K562 (cell line): ENCODE measurements around the gene NACA. TPM values are rescaled to one million over a fixed set of nuclear protein-coding genes. Genes with fewer than 3 reads are reported as not detected.

Experiments used
- ATAC-seq: fragments of 200-7000 bp; cut with Tn5 transposase; 3 replicates; pipeline ENCODE4 v1.9.1; 2020; ENCODE audit warnings: moderate library complexity
- BruUV-seq: library from RNA; stranded (reverse); fragments of 400-500 nt; replicated peaks from 2 replicates; lab custom pipeline; 2021; lab: Mats Ljungman, UMichigan
- CTCF ChIA-PET: fragments of 300-600 bp; formaldehyde crosslinking; extraction: SDS; loops from one replicate; lab custom pipeline; 2021; ENCODE audit warnings: low intra/inter-chr PET ratio; lab: Yijun Ruan, JAX
- POLR2A ChIA-PET: fragments of 300-600, 350-650 bp; sonication (Branson Sonifier 250); formaldehyde crosslinking; extraction: SDS; loops from one replicate; lab custom pipeline; 2021; ENCODE audit warnings: antibody characterized with exemption, inconsistent platforms; lab: Yijun Ruan, JAX
- DNase-seq, 4 experiments: peaks; one replicate each; pipeline versions ENCODE4 v3.0.0 to v3.0.0-alpha.2; 2011 to 2018; ENCODE audit warnings: low spot score in 3 of 4, mixed read lengths in 3 of 4; ENCODE audit errors: extremely low read depth in 1 of 4
- FAIRE-seq: peaks from 2 replicates; lab custom pipeline; 2011; peaks lifted over from hg19 to GRCh38; lab: Jason Lieb, UNC
- H2AFZ ChIP-seq: 2 replicates; pipeline ENCODE4 v1.6.0; 2011; ENCODE audit warnings: low read depth, low read length, control low read depth, inconsistent platforms
- H3K27ac ChIP-seq: fragments of 200-600 bp; 3 replicates; pipeline ENCODE4 v1.8.0; 2011; ENCODE audit warnings: low read depth, mild to moderate bottlenecking, control low read depth, inconsistent platforms, low read length, moderate library complexity, mixed read lengths; ENCODE audit errors: extremely low read depth
- H3K27me3 ChIP-seq, 2 experiments: fragments of 300-600 bp in 1 of 2; 2 replicates in 1 of 2; 3 replicates in 1 of 2; pipeline versions ENCODE4 v1.6.0 to v1.8.0; 2011; ENCODE audit warnings: inconsistent platforms in 2 of 2, low read length in 2 of 2, mild to moderate bottlenecking in 1 of 2, mixed read lengths in 1 of 2, moderate library complexity in 1 of 2; ENCODE audit not compliant: control insufficient read depth in 2 of 2, insufficient read depth in 2 of 2
- H3K36me3 ChIP-seq: fragments of 300-600 bp; 3 replicates; pipeline ENCODE4 v1.8.0; 2011; ENCODE audit warnings: mild to moderate bottlenecking, low read length, inconsistent platforms; ENCODE audit not compliant: control insufficient read depth, insufficient read depth
- H3K4me1 ChIP-seq, 2 experiments: fragments of 200-600 bp in 1 of 2; replicated peaks in 1 of 2; 2 replicates in 1 of 2; 3 replicates in 1 of 2; pipeline versions ENCODE4 v1.5.1 to v1.8.0; 2011; ENCODE audit warnings: inconsistent platforms in 2 of 2, low read length in 2 of 2, mild to moderate bottlenecking in 1 of 2, mixed read lengths in 1 of 2, moderate library complexity in 1 of 2; ENCODE audit not compliant: control insufficient read depth in 2 of 2, insufficient read depth in 2 of 2
- H3K4me2 ChIP-seq: 2 replicates; pipeline ENCODE4 v1.6.1; 2011; ENCODE audit warnings: low read length, control low read depth, inconsistent platforms, mixed read lengths; ENCODE audit not compliant: insufficient read depth
- H3K4me3 ChIP-seq: fragments of 200-600 bp; sonication (generic), shearing (Covaris generic); 2 replicates; pipeline ENCODE4 v1.5.1; 2016; ENCODE audit warnings: control low read depth, inconsistent platforms
- H3K79me2 ChIP-seq: fragments of 200-600 bp; 3 replicates; pipeline ENCODE4 v1.8.0; 2011; ENCODE audit warnings: low read length, inconsistent platforms; ENCODE audit not compliant: control insufficient read depth, insufficient read depth
- H3K9ac ChIP-seq, 2 experiments: 2 replicates each; pipeline versions ENCODE4 v1.6.0 to v1.6.1; 2011; ENCODE audit warnings: low read depth in 2 of 2, low read length in 2 of 2, control low read depth in 1 of 2, inconsistent platforms in 1 of 2, mild to moderate bottlenecking in 1 of 2, mixed read lengths in 1 of 2; ENCODE audit not compliant: insufficient read depth in 1 of 2
- H3K9me1 ChIP-seq: one replicate; pipeline ENCODE4 v1.6.0; 2011; ENCODE audit warnings: inconsistent platforms, mild to moderate bottlenecking, low read length, moderate library complexity; ENCODE audit not compliant: control insufficient read depth, insufficient read depth
- H3K9me3 ChIP-seq: replicated peaks from 2 replicates; pipeline ENCODE4 v1.5.1; 2011; ENCODE audit warnings: low read depth, low read length, inconsistent platforms; ENCODE audit not compliant: control insufficient read depth, insufficient read depth
- H4K20me1 ChIP-seq: replicated peaks from 2 replicates; pipeline ENCODE4 v1.6.1; 2011; ENCODE audit warnings: low read length, inconsistent platforms, mixed read lengths; ENCODE audit not compliant: control insufficient read depth, insufficient read depth
- CTBP1 ChIP-seq: fragments of 450-650 bp; IDR thresholded peaks from 2 replicates; pipeline ENCODE4 v1.6.1; 2016; ENCODE audit warnings: borderline replicate concordance
- FOXK2 ChIP-seq, 2 experiments: fragments of 450-650 bp; IDR thresholded peaks in 1 of 2; conservative IDR thresholded peaks in 1 of 2; 2 replicates each; pipeline ENCODE4 v1.6.1; 2016; ENCODE audit warnings: low read depth in 2 of 2, mild to moderate bottlenecking in 1 of 2
- JUNB ChIP-seq: fragments of 450-650 bp; formaldehyde crosslinking; conservative IDR thresholded peaks from 2 replicates; pipeline ENCODE4 v1.4.0; 2020; ENCODE audit warnings: mild to moderate bottlenecking
- MCM5 ChIP-seq: fragments of 450-650 bp; IDR thresholded peaks from 2 replicates; pipeline ENCODE4 v1.6.1; 2016; ENCODE audit warnings: low read depth
- NFYB ChIP-seq: IDR thresholded peaks from 2 replicates; pipeline ENCODE4 v1.6.1; 2011; ENCODE audit warnings: mild to moderate bottlenecking, moderate library complexity; ENCODE audit not compliant: insufficient read length; ENCODE audit errors: extremely low read depth
- POLR2B ChIP-seq: fragments of 450-650 bp; IDR thresholded peaks from 2 replicates; pipeline ENCODE4 v1.6.1; 2018; ENCODE audit warnings: low read depth; ENCODE audit not compliant: partially characterized antibody
- TEAD4 ChIP-seq, 2 experiments: sonication (generic) in 1 of 2; formaldehyde crosslinking in 1 of 2; IDR thresholded peaks; 2 replicates each; pipeline versions ENCODE4 v1.6.1 to v1.8.0; 2012 to 2022; ENCODE audit warnings: borderline replicate concordance in 1 of 2, inconsistent platforms in 1 of 2, low read length in 1 of 2, mild to moderate bottlenecking in 1 of 2, missing genetic modification reagents in 1 of 2
- YY1 ChIP-seq, 3 experiments: IDR thresholded peaks; 2 replicates each; pipeline ENCODE4 v1.6.1; 2011; ENCODE audit warnings: low read length in 2 of 3, mild to moderate bottlenecking in 2 of 3, moderate library complexity in 2 of 3, borderline replicate concordance in 1 of 3, control low read depth in 1 of 3, low read depth in 1 of 3; ENCODE audit not compliant: insufficient read depth in 3 of 3, insufficient replicate concordance in 2 of 3, control insufficient read depth in 1 of 3, insufficient read length in 1 of 3; ENCODE audit errors: extremely low read depth in 1 of 3
- ZNF253 ChIP-seq: fragments of 250-450 bp; sonication (Bioruptor Pico); conservative IDR thresholded peaks from 2 replicates; pipeline ENCODE4 v1.6.1; 2021; ENCODE audit warnings: mild to moderate bottlenecking
- ZNF830 ChIP-seq: fragments of 250-450 bp; sonication (Bioruptor Pico); IDR thresholded peaks from 2 replicates; pipeline ENCODE4 v1.5.0; 2021; ENCODE audit warnings: mild to moderate bottlenecking
- ZSCAN29 ChIP-seq: fragments of 450-650 bp; IDR thresholded peaks from 2 replicates; pipeline ENCODE4 v1.6.1; 2017
- WGBS: fragments of 100-300 bp; shearing (Covaris generic); methylation state at CpG from one replicate; pipeline ENCODE4 v1.1.6; 2016; ENCODE audit warnings: low coverage, mixed read lengths; ENCODE audit not compliant: insufficient coverage; ENCODE audit errors: missing lambda C conversion rate; 5-methylcytosine and 5-hydroxymethylcytosine counted together
- in situ Hi-C: fragments of 300-500 bp; cut with MboI; formaldehyde crosslinking; loops from 4 replicates; pipeline ENCODE4 v1.15.0; 2018; ENCODE audit warnings: inconsistent platforms, mixed read lengths
- intact Hi-C: fragments of 100-400 bp; cut with micrococcal nuclease; formaldehyde crosslinking; loops from 2 replicates; pipeline ENCODE4 v1.14.2; 2022
- polyA plus RNA-seq, 8 experiments: library from polyadenylated mRNA; depleted of rRNA in 4 of 8; stranded (reverse) in 5 of 8; unstranded in 3 of 8; fragments of >200 nt; fragmentation: Nextera tagmentation in 2 of 8; fragmentation: Illumina TruSeq in 1 of 8; extraction: Ambion mirVana in 2 of 8; extraction: Trizol in 1 of 8; gene quantifications; 2 replicates each; pipeline versions ENCODE4 v1.2.1 to v1.2.3, GENCODE V29; 2011 to 2014; ENCODE audit warnings: inconsistent platforms in 1 of 8, missing spikeins in 1 of 8
- total RNA-seq, 7 experiments: library from RNA; depleted of rRNA in 6 of 7; stranded (reverse); fragments of >200 nt in 6 of 7; fragmentation: Illumina TruSeq in 2 of 7; extraction: Trizol in 2 of 7; gene quantifications; 2 replicates each; pipeline versions ENCODE4 v1.2.1 to v1.2.3, GENCODE V29; 2011 to 2021; ENCODE audit warnings: low replicate concordance in 1 of 7
- TF ChIP-seq, protein P1 (sequence below): fragments of 450-650 bp; IDR thresholded peaks from 2 replicates; pipeline ENCODE4 v1.6.1; 2014; ENCODE audit warnings: low read depth, mild to moderate bottlenecking, moderate library complexity, borderline replicate concordance

The NACA gene
- total and polyA plus RNA-seq, 9 of the 15 experiments (the other 6 are each of a cell fraction or from before 2014, with no cell fraction given) = 1,030 to 2,416 (median 1,645) TPM

DNA sequence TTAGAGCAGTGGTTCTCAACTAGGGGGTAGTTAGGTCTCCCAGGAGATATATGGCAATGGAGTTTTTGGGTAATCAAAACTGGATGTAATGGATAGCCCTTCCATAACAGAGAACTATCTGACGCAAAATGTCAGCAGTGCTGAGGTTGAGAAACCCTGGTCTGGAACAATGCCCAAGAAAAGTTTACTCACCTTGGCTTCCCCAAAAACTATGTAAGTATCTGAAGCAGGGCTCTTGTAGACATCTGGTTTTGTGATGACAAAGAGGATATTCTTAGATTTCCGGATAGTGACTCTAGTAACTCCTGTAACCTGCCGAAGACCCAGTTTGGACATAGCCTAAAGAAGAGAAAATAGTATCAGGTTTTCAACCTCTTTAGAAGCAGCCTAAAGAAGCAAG lies 11.8 kb downstream of the NACA start:
- WGBS = 93% methylated on average over 3 of the region's 3 CpGs
- H3K9me3 ChIP-seq = no peaks in the 10 kb centered on the region
- no peak for FAIRE-seq
- TF ChIP-seq ZNF253 (no peak), JUNB (CRISPR knock-in tag) (no peak), YY1 (IDR thresholded peaks at IDR 0.05; ENCODE audit: borderline replicate concordance in 1 of 3, control insufficient read depth in 1 of 3, extremely low read depth in 1 of 3, insufficient read depth in 3 of 3, insufficient read length in 1 of 3, insufficient replicate concordance in 2 of 3, low read depth in 1 of 3, low read length in 2 of 3) (no peak), ZNF830 (no peak), POLR2B (no peak), FOXK2 (conservative IDR thresholded peaks at IDR 0.05 in 1 of 2, IDR thresholded peaks at IDR 0.05 in 1 of 2; ENCODE audit: low read depth in 2 of 2) (no peak), CTBP1 (no peak), ZSCAN29 (no peak), NFYB (no peak), TEAD4 (IDR thresholded peaks at IDR 0.05; ENCODE audit: low read length) (no peak), TEAD4 (CRISPR knock-in tag; IDR thresholded peaks at IDR 0.05; ENCODE audit: borderline replicate concordance) (no peak), MCM5 (no peak)
- TF ChIP-seq, protein P1, sequence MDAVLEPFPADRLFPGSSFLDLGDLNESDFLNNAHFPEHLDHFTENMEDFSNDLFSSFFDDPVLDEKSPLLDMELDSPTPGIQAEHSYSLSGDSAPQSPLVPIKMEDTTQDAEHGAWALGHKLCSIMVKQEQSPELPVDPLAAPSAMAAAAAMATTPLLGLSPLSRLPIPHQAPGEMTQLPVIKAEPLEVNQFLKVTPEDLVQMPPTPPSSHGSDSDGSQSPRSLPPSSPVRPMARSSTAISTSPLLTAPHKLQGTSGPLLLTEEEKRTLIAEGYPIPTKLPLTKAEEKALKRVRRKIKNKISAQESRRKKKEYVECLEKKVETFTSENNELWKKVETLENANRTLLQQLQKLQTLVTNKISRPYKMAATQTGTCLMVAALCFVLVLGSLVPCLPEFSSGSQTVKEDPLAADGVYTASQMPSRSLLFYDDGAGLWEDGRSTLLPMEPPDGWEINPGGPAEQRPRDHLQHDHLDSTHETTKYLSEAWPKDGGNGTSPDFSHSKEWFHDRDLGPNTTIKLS = no peak

More for the DNA sequence above, 11.8 kb downstream of the NACA start:
- H4K20me1 ChIP-seq = peaks cover 24% of the 10 kb centered on the region
- intact Hi-C loops (no loop called here), in situ Hi-C loops (no loop called here)
- ChIA-PET POLR2A (interaction anchor here (0.6 to 3.0 kb wide), 5 partner anchors 8 to 14 kb away, joined by 3 to 12 read pairs (median 7); partner anchors contain the start of gene NACA), CTCF (no interaction called here)
- peaks cover 8% of the 10 kb centered on the region for H3K9me1 ChIP-seq
- peaks cover 0 to 3% of the 10 kb centered on the region in 2 experiments; a peak in 1 of 5 replicates for H3K4me1 ChIP-seq
- peaks cover 39% of the 10 kb centered on the region for H3K79me2 ChIP-seq
- H3K4me3 ChIP-seq = no peak overlapping the region
- H3K36me3 ChIP-seq = peaks cover 67% of the 10 kb centered on the region
- no peak overlapping the region for H2AFZ ChIP-seq
- no peak for DNase-seq
- ATAC-seq = no peak
- no TSS peak for BruUV-seq
- no peak overlapping the region for H3K27ac ChIP-seq
- H3K9ac ChIP-seq = no peak overlapping the region
- H3K4me2 ChIP-seq = no peak overlapping the region
- H3K27me3 ChIP-seq = no peaks in the 10 kb centered on the region
